Stimulated activated CD8-positive, alpha-beta memory T cell treated with anti-CD3 and anti-CD28 coated beads, Interleukin-4, amount 100 ng/mL, for 48 hours (primary cell): Measurements from ENCODE around the gene PARD3.
"Not testable (repeated sequence)": the region's sequence is repeated elsewhere in the genome, so short reads cannot be mapped to it uniquely, and the experiment has no call there.

Experiments used
- DNase-seq: peaks from one replicate; pipeline ENCODE4 v3.0.0-alpha.2; 2020

PARD3 gene

DNA sequence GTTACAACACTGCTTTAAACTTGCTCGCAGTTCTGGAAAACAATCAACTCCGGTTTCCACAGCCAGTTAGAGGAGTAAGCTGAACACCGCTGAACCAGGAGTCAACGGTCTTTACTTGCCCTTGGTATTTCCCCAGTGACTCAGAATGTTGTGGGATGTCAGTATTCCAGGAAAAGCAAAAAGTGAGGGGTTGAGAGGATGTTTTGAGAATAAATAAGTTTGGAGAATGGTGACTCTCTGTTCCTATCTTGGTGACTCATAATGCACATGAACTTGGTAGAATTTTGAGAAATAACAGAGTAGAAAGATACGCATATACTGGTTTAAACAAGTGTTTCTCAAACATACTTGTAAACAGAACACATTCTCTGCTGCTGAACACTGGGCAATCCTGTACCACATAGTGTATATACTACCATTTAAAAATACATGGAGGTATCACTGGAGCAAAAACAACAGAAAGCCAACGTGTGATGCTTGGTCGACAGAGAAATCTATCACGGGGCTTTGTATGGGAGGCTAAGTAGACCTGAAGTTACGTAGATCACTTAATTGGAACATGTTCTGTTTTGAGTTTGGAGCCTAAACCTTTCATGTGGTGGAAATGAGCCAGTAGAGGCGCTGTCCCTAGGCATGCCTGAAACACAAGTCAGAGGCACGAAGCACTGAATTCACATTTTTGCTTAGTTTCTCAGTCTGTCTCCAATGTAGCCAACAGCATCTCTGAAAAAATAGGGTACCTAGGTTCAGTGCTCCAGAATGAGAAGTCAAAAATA lies 534.3 kb downstream of the PARD3 start:
- no peak for DNase-seq

DNA sequence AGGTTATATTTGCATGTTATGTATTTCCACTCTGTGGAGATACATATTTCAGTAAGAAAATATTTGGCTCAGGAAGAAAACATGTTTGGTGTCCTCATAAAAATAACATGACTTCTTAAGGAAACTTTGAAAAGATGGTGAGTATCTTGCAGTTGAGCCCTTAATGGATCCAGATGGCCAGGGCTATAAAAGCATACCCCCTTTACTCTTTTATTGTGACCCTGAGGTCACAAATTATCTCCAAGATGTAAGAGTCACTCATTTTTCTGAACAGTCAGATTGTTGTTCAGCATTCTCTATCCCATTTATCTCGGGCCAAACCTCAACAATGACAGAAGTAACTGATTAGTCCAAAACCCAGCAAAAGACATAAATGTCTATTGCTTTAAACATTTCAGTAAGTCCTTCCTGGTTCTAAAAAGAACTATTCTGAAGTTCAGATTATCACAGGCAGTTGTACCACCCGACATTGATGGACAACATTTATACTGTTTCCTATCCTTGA lies 539.4 kb downstream of the PARD3 start:
- no peak for DNase-seq

DNA sequence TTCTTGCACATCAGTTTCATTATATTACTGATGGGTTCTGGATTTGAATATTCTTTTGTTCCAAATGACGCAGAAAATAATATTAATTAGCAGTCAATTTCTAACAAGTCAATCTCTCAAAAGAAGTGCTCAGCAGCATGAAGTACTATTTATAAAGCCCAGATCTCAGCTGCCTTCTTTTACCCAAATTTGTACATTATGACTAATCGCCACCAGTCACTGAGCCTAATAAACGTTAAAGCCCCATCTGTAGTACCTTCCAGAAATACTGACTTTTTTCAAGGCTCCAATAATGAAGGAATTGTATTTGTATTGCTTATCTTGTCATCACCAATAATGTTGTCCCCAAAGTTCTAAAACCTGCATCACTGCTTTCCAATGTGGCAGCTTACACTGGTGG lies 540.2 kb downstream of the PARD3 start:
- DNase-seq, result no peak

DNA sequence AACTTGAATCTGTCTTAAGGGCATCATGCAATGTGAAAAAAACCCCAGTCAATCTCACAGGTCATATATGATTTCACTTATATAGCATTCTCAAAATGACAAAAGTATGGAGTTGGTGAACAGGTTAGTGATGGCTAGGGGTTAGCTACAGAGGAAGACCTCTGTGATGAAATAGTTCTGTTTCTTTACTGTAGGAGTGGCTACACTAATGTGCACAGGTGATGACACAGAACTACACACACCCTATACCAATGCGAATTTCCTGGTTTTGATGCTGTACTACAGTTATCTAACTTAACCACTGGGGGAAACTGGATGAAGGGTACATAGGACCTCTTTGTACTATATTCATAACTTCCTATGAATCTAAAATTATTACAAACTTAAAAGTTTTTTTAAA lies 541.8 kb downstream of the PARD3 start:
- DNase-seq, result no peak

DNA sequence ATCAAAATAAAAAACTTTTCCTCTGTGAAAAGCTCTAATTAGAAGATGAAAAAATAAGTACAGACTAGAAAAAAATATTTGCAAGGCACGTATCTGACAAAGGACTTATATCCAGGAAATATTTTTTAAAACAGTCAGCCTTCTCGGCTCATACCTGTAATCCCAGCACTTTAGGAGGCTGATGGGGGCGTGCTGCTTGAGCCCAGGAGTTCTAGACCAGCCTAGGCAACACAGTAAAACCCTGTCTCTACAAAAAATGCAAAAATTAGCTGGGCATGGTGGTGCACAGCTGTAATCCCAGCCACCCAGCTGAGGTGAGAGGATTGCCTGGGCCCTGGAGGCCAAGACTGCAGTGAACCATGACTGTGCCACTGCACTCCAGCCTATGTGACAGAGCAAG lies 542.8 kb downstream of the PARD3 start:
- DNase-seq, result no peak

DNA sequence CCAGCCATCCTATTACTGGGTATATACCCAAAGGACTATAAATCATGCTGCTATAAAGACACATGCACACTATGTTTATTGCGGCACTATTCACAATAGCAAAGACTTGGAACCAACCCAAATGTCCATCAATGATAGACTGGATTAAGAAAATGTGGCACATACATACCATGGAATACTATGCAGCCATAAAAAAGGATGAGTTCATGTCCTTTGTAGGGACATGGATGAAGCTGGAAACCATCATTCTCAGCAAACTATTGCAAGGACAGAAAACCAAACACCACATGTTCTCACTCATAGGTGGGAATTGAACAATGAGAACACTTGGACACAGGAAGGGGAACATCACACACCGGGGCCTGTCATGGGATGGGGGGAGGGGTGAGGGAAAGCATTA lies 546.7 kb downstream of the PARD3 start:
- not testable (repeated sequence) for DNase-seq

DNA sequence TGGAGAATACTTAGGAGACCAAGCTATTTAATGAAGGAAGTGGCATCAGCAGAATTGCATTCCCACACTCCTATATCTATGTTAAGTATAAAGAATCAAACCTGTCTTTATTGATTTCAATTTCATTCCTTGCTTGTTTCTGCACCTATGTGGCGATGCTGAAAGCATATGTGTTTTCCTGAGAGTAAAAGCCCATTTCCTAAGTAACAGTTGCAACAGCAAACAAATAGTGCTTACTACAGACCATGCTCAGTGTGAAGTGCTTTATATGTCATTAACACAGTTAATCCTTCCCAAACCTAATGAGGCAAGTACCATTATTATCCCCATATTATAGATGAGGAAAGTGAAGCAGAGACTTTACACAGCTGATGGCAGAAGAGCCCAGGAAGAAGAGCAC lies 552.1 kb downstream of the PARD3 start:
- no peak for DNase-seq

DNA sequence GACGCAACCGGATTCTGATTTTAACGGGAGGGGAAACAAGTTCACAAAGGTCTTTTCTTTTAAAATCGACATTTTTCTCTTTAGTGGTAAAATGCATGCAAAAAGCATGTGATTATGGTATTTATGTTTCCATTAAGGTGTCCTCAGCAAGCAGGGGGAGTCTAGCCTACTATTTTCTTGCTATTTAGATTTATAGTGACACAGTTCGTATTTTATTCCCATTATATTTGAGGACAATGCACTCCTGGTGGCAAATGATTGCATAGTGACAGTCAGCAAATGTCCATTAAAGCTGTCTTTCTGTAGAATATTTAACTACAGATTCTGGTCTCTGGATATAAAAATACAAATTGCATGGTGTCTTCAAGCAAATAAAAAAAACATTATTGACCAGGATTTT lies 554.2 kb downstream of the PARD3 start:
- DNase-seq, result no peak

DNA sequence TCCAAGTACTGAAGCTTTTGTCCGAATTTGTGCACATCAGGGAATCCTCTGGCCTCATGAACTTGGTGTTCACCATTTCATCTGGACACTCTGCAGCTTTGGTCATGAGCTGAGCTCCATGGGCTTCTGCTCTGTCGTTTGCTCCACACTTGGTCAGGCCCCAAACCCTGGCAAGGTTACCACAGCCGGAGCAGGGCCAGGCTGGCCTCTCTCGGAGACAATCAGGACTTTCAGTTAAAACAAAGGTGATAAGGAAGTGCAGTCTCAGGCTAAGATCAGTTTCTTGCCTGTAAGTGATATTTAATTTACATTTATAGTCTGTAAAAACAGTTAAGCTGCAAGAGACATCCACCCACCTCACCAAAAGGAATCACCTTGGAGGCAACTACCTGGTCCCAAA lies 558.9 kb downstream of the PARD3 start:
- no peak for DNase-seq

DNA sequence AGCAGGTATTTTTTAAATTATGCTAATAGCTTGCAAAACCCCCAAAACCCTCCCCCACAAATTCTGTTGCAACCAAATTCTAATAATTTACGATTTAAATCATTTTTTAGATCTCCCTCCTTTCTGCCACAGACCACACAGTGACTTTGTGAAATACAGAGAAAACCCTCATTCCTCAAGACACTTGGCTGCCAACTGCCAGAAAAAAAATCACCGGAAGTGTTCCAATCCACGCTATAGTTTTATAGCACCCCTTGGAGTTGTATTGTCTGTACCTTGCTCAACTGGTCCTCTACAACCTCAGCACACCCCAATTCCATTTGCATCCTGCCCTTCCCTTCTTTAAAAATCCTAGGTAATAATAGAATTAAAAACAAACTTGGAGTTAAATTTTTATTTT lies 560.1 kb downstream of the PARD3 start:
- DNase-seq, result no peak

DNA sequence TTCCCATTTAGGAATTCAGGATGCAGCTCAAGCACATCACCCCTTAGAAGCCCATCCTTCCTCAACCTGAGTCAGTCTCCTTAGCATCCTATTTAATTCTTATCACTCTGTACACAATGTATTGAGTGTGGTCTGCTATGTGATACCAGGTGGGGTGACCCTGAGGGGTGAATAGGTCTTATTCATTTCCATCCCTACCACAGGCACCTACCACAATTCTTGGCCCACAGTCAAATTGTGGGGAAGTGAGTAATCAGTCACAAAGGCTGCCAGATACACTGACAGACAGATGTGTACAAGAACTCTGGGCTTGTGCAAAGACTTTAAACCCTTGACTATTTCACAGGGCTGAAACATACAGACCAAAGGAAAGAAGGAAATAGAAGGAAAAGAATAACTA lies 560.5 kb downstream of the PARD3 start:
- DNase-seq, result peak; percentile 27

DNA sequence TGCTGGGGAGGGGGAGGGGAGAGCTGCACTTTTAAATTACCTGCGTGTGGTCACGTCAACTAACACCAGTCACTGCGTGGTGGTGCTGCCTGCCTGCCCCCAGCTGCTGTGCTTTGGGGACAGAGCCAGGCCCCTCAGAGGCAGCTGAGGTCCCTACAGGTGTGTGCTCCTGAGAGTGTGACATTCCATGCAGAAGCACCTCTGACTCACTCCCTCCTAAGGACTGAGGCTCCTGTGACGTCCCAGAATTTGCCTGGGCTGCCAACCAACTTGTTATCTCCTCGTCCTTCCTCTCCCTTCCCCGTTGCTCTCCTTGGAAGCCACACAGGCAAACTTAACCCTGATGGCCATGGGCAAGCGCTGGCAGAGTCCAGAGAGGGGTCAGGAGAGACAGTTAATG lies 563.0 kb downstream of the PARD3 start:
- DNase-seq, result no peak

DNA sequence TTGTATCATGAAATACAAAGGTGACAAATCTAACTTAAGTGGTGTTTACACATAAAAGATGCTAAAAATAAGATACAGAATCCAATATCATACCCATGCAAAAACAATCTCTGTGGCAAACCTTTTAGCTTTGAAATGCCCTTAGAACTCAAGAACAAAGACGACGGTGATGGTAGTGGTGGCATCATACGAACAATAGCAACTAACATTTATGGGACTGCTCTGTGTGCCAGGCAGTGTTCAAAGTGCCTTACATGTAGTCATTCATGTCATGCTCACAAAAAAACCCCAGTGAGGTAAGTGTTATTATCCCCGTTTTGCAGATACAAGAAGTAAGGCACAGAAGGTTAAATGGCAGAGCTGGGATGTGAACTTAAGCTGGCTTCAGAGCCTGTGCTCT lies 563.9 kb downstream of the PARD3 start:
- DNase-seq, result no peak

DNA sequence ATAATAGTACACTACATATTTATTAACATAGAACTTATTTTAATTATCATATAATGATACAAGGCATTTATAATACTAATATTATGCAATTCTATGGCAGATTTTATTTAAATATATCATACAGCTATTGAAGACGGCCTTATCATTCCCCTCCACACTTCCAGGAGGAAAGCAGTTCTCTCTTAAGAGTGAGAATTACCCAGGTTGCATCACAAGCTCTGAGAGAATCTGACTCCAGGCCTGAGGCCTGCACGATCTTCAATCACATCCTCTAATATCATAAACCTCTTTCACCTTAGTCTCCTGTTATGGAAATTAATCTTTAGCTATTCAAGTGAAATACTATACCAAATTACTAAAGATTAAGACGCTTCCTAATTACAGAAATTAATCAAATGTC lies 564.4 kb downstream of the PARD3 start:
- no peak for DNase-seq

DNA sequence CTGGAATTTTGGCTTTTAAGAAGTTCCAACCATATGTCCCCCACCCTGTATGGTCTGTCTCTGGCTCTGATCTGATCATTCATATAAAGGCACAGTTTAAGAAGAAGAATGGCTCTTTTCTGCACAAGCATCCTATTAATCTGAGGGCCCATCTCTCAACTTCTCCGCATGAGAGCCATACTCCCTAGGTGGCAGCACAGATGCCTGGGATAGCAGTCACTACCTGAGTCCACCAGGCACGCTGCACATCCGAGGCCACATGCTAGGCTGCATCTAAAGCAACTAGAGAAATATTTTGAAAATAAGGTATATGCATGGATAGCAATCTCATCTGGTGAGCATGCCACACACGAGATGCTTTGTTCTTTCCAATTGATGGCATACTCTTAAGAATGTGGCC lies 565.5 kb downstream of the PARD3 start:
- DNase-seq, result no peak

DNA sequence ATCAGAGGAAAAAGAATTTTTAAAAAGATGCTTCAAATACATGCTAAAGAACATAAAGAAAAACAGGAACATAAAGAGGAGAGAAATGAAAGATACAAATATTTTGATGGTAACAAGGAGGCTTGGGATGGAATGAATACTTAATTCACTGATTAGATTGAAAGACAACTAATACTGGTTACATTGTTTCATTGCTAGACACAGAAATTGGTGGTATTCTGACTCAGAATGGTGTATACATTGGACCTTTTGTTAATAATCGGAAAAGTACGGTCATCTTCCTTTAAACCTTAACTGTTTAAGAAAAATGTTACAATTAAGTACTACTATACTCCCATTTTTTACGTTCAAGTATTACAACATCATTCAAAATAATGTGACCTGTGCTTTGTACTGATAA lies 567.5 kb downstream of the PARD3 start:
- DNase-seq, result no peak

DNA sequence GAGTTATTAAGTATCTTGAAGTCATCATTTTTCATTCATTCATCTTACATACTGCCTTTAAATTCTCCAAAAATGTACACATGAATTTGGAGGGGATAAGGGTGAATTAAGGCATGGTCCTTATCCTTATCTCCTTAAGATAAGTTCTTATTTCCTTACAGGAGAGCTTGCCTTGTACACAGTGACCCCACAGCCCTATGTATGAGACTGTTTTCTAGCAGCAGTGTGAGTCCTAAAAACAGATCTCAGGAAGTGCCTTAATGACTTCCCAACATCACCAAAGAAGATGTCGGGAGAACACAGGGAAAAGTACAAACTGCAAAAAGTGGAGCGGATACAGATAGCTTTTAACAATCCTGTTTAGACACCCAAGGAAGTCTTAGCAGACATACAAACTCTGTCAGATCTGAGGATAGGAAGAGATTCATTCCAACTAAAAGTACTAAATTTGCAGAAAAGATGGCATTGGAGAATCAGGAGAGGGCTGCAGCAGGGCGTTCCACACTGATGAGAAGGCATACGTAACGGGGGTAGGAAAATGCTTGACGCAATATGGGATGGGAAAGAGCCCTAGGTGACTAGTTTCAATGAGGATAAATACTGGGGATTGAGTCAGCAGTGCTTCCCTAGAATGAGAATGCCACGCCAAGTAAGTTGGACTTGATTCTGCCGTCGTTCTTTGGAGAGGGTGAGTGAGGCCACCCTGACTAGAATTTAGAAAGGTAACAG lies 570.2 kb downstream of the PARD3 start:
- no peak for DNase-seq

DNA sequence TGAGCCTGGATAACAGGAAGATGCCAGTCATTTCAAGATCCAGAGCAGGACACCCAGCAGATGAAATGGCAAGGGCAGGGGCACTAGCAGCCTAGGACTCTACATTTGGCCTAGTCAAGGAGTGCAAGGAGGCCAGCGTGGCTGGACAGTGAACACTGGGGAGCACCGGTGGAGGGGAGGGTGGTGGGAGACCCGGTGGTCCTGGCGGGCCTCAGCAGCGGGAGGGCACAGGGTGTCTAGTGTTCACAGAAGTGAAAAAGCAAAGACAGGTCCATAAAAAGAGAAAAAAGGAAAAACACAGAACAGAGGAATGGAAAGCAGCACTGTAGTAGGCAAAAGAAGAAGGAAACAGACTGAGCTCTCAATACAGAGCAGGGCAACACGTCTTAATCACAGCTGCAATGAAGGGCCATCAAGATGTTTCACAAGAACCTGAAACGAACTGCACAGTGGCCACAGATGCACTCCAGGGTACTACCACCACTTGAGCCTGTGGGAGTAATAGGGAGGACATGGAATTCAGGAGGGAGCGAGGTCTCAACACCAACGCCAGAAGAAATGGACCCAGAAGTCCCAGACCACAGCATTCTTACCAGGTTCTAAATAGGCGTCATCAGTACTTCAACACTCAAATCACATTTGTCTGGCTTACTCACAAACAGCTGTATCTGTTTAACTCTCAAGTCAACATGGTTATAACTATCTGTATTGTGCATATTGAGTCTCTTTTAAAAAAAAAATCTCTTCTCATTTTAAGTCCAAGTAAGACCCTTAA lies 573.7 kb downstream of the PARD3 start:
- DNase-seq, result no peak

DNA sequence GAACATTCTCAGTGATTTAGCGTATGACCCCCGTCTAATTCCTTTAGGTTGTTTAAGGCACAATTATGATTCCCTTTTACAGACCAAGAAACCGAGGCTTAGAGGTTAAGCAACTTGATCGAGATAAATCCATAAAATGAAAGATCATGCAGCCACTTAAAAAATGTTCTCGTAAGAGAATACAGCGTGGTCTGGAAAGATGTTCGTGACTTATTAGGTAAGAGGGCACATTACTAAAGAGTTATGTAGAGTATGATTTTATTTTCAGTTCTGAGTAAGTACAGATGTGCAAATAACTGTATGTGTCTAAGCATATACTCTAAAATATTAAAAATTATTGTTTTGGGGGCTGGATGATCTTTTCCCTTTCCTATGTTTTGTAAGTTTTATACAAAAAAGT lies 575.1 kb downstream of the PARD3 start:
- no peak for DNase-seq

DNA sequence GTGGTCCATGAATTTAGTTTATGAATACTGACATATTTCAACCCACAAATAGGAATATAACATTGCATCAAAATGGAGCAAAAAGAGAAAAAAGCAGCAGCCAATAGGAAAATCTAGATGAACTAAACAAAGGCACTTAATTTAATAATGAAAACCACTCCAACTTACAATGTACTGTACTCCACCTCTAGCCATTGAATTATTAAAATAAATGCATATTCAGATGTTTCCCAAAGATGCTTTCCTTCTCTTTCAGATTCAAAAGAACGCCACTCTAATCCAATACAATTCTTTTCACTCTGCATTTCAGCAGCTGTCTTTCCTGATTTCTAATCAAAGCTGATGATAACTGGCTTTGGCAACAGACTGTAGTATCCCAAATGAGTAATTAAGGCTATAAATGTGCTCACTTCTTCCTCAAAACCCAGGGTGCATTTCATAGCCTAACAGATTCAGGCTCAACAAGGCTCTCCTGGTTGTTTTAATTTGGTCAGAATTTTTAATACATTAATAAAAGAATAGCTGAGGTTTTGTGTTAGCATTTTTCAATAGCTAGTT lies 577.1 kb downstream of the PARD3 start:
- DNase-seq, result no peak

DNA sequence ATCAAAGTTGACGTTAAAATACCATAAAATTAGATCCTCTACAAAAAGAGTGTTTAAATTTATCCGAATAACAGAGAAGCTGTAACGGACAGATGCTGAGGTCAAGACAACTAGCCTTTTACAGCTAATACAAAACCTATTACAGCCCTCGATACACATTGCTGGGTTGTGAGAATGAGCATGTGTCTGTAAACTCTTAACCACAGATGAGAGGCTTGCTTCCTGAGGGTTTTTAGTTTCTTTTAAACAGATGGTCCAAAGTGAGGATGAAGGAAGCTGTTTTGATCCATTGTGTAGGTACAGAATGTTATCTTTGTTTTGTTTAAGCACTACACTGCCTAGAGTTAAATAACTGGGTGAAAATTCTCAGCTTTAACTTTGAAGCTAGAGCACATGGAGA lies 578.2 kb downstream of the PARD3 start:
- DNase-seq, result no peak

DNA sequence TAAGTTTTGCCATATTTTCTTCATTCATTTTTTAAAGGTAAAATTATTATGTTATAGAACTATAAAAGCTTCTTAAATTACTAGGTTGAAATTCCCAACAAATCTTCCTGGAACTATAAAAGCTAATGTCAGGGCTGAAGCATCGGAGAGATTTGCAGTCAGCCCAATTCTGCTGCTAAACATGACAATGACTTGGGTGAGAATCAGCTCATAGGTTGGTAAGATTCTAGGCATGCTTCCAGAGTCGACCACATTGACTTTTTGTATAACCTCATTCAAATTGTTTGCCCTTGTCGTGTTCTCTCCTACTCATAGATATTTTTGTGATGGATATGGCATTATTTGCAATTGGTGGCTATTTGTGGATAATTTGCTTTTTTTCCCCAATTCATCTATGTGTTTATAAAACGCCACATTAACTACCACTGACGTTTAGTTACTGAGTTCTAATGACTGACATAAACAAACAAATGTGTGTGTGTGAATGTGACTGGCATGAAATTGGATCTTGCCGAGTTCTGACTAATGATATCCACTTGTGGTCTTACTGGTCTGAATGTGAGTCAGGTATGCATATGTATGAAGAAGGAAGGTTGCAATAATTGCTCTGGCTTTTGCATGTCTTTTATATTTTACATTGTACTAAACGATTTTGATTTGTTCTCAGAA lies 579.8 kb downstream of the PARD3 start:
- no peak for DNase-seq

DNA sequence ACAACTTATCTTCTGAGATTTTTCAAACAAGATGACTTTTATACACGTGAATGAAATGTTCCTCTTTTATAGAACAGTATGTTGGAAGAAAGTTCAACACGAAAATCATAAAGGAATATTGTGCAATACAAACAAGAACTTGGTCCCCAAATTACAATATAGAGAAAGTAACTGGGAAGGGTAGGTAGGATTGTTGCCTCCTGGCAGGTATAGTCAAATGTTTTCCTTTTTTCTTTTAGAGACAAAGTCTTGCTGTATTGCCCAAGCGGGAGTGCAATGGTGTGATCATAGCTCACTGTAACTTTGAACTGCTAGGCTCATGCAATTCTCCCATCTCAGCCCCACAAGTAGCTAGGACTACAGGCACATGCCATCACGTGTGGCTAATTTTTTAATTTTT lies 582.6 kb downstream of the PARD3 start:
- DNase-seq, result no peak
